ENCODE data around the gene TBCD. TPM values are rescaled to one million over a fixed set of nuclear protein-coding genes. Genes with fewer than 3 reads are reported as not detected.

Gene TBCD
- total RNA-seq, 1 donor from 2014 or later: 31.8 TPM

- Histone ChIP-seq H3K4me1 (ENCODE audit: insufficient read depth, low read length) (peaks cover 10% of the 10 kb centered on the region), H2AFZ (ENCODE audit: low read depth, low read length) (no peak overlapping the region), H4K20me1 (ENCODE audit: insufficient read depth, low read length) (peaks cover 15% of the 10 kb centered on the region), H3K9ac (ENCODE audit: low read length) (no peak overlapping the region), H3K4me3 (ENCODE audit: insufficient read depth, low read depth, low read length) (no peak overlapping the region), H3K27me3 (ENCODE audit: insufficient read depth, low read length) (no peaks in the 10 kb centered on the region), H3K79me2 (ENCODE audit: insufficient read depth, low read length) (peaks cover 21% of the 10 kb centered on the region), H3K9me3 (ENCODE audit: insufficient read depth, low read depth, low read length) (no peaks in the 10 kb centered on the region), H3K4me2 (ENCODE audit: low read length) (no peak overlapping the region), H3K36me3 (ENCODE audit: insufficient read depth, low read length) (peaks cover 3% of the 10 kb centered on the region), H3K27ac (ENCODE audit: low read depth, low read length) (no peak overlapping the region)
- peaks cover 5% of the 10 kb centered on the region for H3K4me1 Mint-ChIP-seq (ENCODE audit: low read depth, unreplicated experiment)
- TF ChIP-seq, protein P1, sequence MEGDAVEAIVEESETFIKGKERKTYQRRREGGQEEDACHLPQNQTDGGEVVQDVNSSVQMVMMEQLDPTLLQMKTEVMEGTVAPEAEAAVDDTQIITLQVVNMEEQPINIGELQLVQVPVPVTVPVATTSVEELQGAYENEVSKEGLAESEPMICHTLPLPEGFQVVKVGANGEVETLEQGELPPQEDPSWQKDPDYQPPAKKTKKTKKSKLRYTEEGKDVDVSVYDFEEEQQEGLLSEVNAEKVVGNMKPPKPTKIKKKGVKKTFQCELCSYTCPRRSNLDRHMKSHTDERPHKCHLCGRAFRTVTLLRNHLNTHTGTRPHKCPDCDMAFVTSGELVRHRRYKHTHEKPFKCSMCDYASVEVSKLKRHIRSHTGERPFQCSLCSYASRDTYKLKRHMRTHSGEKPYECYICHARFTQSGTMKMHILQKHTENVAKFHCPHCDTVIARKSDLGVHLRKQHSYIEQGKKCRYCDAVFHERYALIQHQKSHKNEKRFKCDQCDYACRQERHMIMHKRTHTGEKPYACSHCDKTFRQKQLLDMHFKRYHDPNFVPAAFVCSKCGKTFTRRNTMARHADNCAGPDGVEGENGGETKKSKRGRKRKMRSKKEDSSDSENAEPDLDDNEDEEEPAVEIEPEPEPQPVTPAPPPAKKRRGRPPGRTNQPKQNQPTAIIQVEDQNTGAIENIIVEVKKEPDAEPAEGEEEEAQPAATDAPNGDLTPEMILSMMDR (IDR thresholded peaks at IDR 0.05; ENCODE audit: insufficient read depth, low read depth, low read length): no peak
- no peak for TF ChIP-seq EZH2 (IDR thresholded peaks at IDR 0.05; ENCODE audit: insufficient read depth, low read length)
- H3K36me3 Mint-ChIP-seq (ENCODE audit: low read depth, unreplicated experiment): peaks cover 12% of the 10 kb centered on the region
- no peak overlapping the region for H3K27ac Mint-ChIP-seq (ENCODE audit: unreplicated experiment)
- no peak overlapping the region for H3K4me3 Mint-ChIP-seq (ENCODE audit: unreplicated experiment)
- H3K27me3 Mint-ChIP-seq (ENCODE audit: low read depth, unreplicated experiment): no peaks in the 10 kb centered on the region
- no peak for DNase-seq (ENCODE audit: low read depth)
- no peaks in the 10 kb centered on the region for H3K9me3 Mint-ChIP-seq (ENCODE audit: unreplicated experiment)
- no peak for FAIRE-seq
These were observed 32.7 kb upstream of the TBCD start for GRCh38 chr17:82718986-82719685.

- no peaks in the 10 kb centered on the region for H3K9me3 Mint-ChIP-seq (ENCODE audit: unreplicated experiment)
- Histone ChIP-seq H3K9ac (ENCODE audit: low read length) (no peak overlapping the region), H3K36me3 (ENCODE audit: insufficient read depth, low read length) (peaks cover 3% of the 10 kb centered on the region), H2AFZ (ENCODE audit: low read depth, low read length) (no peak overlapping the region), H3K4me1 (ENCODE audit: insufficient read depth, low read length) (peaks cover 10% of the 10 kb centered on the region), H3K4me3 (ENCODE audit: insufficient read depth, low read depth, low read length) (no peak overlapping the region), H3K9me3 (ENCODE audit: insufficient read depth, low read depth, low read length) (no peaks in the 10 kb centered on the region), H3K79me2 (ENCODE audit: insufficient read depth, low read length) (peaks cover 21% of the 10 kb centered on the region), H3K27ac (ENCODE audit: low read depth, low read length) (no peak overlapping the region), H3K27me3 (ENCODE audit: insufficient read depth, low read length) (no peaks in the 10 kb centered on the region), H4K20me1 (ENCODE audit: insufficient read depth, low read length) (peaks cover 15% of the 10 kb centered on the region), H3K4me2 (ENCODE audit: low read length) (no peak overlapping the region)
- H3K4me1 Mint-ChIP-seq (ENCODE audit: low read depth, unreplicated experiment): peaks cover 5% of the 10 kb centered on the region
- FAIRE-seq (no peak), DNase-seq (ENCODE audit: low read depth) (no peak)
- peaks cover 12% of the 10 kb centered on the region for H3K36me3 Mint-ChIP-seq (ENCODE audit: low read depth, unreplicated experiment)
- H3K27me3 Mint-ChIP-seq (ENCODE audit: low read depth, unreplicated experiment): no peaks in the 10 kb centered on the region
- H3K4me3 Mint-ChIP-seq (ENCODE audit: unreplicated experiment): no peak overlapping the region
- no peak for TF ChIP-seq EZH2 (IDR thresholded peaks at IDR 0.05; ENCODE audit: insufficient read depth, low read length)
- TF ChIP-seq, protein P1 (IDR thresholded peaks at IDR 0.05; ENCODE audit: insufficient read depth, low read depth, low read length): no peak
- H3K27ac Mint-ChIP-seq (ENCODE audit: unreplicated experiment): no peak overlapping the region
These were observed 31.7 kb upstream of the TBCD start for GRCh38 chr17:82720204-82720603.

GRCh38 chr17:82722341-82723013 lies 29.4 kb upstream of the TBCD start:
- FAIRE-seq (no peak), DNase-seq (ENCODE audit: low read depth) (no peak)
- no peak overlapping the region for H3K4me3 Mint-ChIP-seq (ENCODE audit: unreplicated experiment)
- peaks cover 20% of the 10 kb centered on the region for H3K36me3 Mint-ChIP-seq (ENCODE audit: low read depth, unreplicated experiment)
- H3K4me1 Mint-ChIP-seq (ENCODE audit: low read depth, unreplicated experiment): peaks cover 5% of the 10 kb centered on the region
- H3K4me3 ChIP-seq (ENCODE audit: insufficient read depth, low read depth, low read length): no peak overlapping the region
- TF ChIP-seq, protein P1 (IDR thresholded peaks at IDR 0.05; ENCODE audit: insufficient read depth, low read depth, low read length): no peak
- TF ChIP-seq EZH2 (IDR thresholded peaks at IDR 0.05; ENCODE audit: insufficient read depth, low read length): no peak
- no peaks in the 10 kb centered on the region for H3K9me3 ChIP-seq (ENCODE audit: insufficient read depth, low read depth, low read length)
- H3K79me2 ChIP-seq (ENCODE audit: insufficient read depth, low read length): peaks cover 14% of the 10 kb centered on the region
- H3K4me1 ChIP-seq (ENCODE audit: insufficient read depth, low read length): peaks cover 5% of the 10 kb centered on the region
- H3K27me3 Mint-ChIP-seq (ENCODE audit: low read depth, unreplicated experiment): no peaks in the 10 kb centered on the region
- no peak overlapping the region for H3K4me2 ChIP-seq (ENCODE audit: low read length)
- H3K27ac Mint-ChIP-seq (ENCODE audit: unreplicated experiment): peak overlapping the region; percentile 5
- peaks cover 8% of the 10 kb centered on the region for H3K36me3 ChIP-seq (ENCODE audit: insufficient read depth, low read length)
- no peak overlapping the region for H3K27ac ChIP-seq (ENCODE audit: low read depth, low read length)
- H3K9ac ChIP-seq (ENCODE audit: low read length): no peak overlapping the region
- H3K9me3 Mint-ChIP-seq (ENCODE audit: unreplicated experiment): no peaks in the 10 kb centered on the region
- no peak overlapping the region for H2AFZ ChIP-seq (ENCODE audit: low read depth, low read length)
- peaks cover 15% of the 10 kb centered on the region for H4K20me1 ChIP-seq (ENCODE audit: insufficient read depth, low read length)
- no peaks in the 10 kb centered on the region for H3K27me3 ChIP-seq (ENCODE audit: insufficient read depth, low read length)
